Prostate gland (tissue), 2 donors: Measurements from ENCODE around the gene SERTAD1. TPM values are rescaled to one million over a fixed set of nuclear protein-coding genes. Genes with fewer than 3 reads are reported as not detected.

ENCODE experiments used
- DNase-seq: peaks from one replicate; pipeline ENCODE4 v3.0.0-alpha.2; 2019; ENCODE audit warnings: low spot score
- H3K27ac ChIP-seq, 2 donors: fragments of 200-600 bp; sonication (generic); 2 replicates each; pipeline ENCODE4 v1.5.1; 2017 to 2019
- H3K27me3 ChIP-seq: fragments of 200-600 bp; sonication (generic); replicated peaks from 2 replicates; pipeline ENCODE4 v1.5.1; 2019; ENCODE audit not compliant: insufficient read depth
- H3K36me3 ChIP-seq, 2 donors: fragments of 200-600 bp; sonication (generic); 1 replicate in 1 of 2; 2 replicates in 1 of 2; pipeline versions ENCODE4 v1.5.1 to v1.8.1; 2017 to 2019
- H3K4me1 ChIP-seq: fragments of 200-600 bp; sonication (generic); replicated peaks from 2 replicates; pipeline ENCODE4 v1.5.1; 2019
- H3K4me3 ChIP-seq, 2 donors: fragments of 200-600 bp; sonication (generic); 2 replicates each; pipeline ENCODE4 v1.5.1; 2017 to 2019
- H3K9me3 ChIP-seq: fragments of 200-600 bp; sonication (generic); 2 replicates; pipeline ENCODE4 v1.5.1; 2017
- POLR2A ChIP-seq: fragments of 450-650 bp; IDR thresholded peaks from one replicate; pipeline ENCODE4 v1.6.1; 2016; ENCODE audit warnings: antibody characterized with exemption, mild to moderate bottlenecking
- POLR2AphosphoS5 ChIP-seq: sonication (generic); formaldehyde crosslinking; IDR thresholded peaks from one replicate; pipeline ENCODE4 v1.6.1; 2017; ENCODE audit warnings: antibody characterized with exemption
- WGBS: methylation state at CpG from one replicate; pipeline ENCODE4 v1.1.5; 2018; 5-methylcytosine and 5-hydroxymethylcytosine counted together
- intact Hi-C: fragments of 100-400 bp; cut with DNase I; formaldehyde crosslinking; loops from one replicate; pipeline ENCODE4 v1.14.2; 2022
- total RNA-seq, 2 donors: library from RNA; depleted of rRNA; stranded (reverse); fragments of >200 nt; gene quantifications; one replicate each; pipeline ENCODE4 v1.1.0, GENCODE V29; 2016
- TF ChIP-seq, protein P1 (sequence below), 4 experiments: fragments of 200-600 bp in 2 of 4; fragments of 450-650 bp in 2 of 4; sonication (generic) in 2 of 4; IDR thresholded peaks; 1 replicate in 3 of 4; 2 replicates in 1 of 4; pipeline ENCODE4 v1.5.1; 2016 to 2019; ENCODE audit warnings: antibody characterized with exemption in 4 of 4, mild to moderate bottlenecking in 2 of 4, moderate library complexity in 2 of 4

The SERTAD1 gene
- total RNA-seq, 2 donors from 2014 or later, result 15.9 to 19.5 TPM

DNA sequence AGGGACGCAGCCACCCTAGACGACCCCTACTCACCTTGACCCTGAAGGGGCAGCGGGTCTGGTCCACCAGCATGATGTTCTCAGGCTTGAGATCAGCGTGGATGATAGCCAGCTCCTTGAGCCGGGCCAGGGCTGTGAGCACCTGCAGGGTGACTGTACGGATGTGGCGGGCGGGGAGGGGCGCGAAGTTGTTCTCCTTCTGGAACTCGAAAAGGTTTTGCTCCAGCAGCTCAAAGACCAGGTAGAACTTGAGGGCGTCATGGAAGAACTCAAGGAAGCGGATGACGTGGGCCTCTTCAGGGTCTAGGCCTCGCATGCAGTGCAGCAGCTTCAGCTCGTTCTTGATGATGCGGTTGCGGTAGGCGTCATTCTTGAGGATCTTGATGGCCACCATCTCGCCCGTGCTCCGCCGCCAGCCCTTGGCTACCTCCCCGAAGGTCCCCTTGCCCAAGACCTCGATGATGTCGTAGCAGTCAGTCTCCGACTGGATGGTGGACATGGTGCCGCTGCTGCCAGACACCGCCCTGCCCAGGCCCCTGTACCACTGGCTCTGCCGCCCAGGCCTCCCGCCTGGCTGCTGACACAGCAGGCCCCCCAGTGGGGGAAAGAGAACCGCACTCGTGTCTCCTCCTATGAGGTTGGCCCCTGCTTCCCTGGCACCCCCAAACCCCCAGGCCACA, 36.2 kb downstream of the SERTAD1 start:
- Histone ChIP-seq H3K27ac (no peak overlapping the region), H3K27me3 (no peaks in the 10 kb centered on the region), H3K36me3 (no peaks in the 10 kb centered on the region), H3K4me3 (no peak overlapping the region), H3K9me3 (no peaks in the 10 kb centered on the region), H3K4me1 (no peaks in the 10 kb centered on the region)
- intact Hi-C loops, result no loop called here
- TF ChIP-seq POLR2AphosphoS5, result no peak
- TF ChIP-seq, protein P1, sequence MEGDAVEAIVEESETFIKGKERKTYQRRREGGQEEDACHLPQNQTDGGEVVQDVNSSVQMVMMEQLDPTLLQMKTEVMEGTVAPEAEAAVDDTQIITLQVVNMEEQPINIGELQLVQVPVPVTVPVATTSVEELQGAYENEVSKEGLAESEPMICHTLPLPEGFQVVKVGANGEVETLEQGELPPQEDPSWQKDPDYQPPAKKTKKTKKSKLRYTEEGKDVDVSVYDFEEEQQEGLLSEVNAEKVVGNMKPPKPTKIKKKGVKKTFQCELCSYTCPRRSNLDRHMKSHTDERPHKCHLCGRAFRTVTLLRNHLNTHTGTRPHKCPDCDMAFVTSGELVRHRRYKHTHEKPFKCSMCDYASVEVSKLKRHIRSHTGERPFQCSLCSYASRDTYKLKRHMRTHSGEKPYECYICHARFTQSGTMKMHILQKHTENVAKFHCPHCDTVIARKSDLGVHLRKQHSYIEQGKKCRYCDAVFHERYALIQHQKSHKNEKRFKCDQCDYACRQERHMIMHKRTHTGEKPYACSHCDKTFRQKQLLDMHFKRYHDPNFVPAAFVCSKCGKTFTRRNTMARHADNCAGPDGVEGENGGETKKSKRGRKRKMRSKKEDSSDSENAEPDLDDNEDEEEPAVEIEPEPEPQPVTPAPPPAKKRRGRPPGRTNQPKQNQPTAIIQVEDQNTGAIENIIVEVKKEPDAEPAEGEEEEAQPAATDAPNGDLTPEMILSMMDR (IDR thresholded peaks at IDR 0.05), result no peak
- TF ChIP-seq POLR2A, result no peak
- WGBS, result 97% methylated on average over 33 of the region's 33 CpGs
- DNase-seq, result no peak

DNA sequence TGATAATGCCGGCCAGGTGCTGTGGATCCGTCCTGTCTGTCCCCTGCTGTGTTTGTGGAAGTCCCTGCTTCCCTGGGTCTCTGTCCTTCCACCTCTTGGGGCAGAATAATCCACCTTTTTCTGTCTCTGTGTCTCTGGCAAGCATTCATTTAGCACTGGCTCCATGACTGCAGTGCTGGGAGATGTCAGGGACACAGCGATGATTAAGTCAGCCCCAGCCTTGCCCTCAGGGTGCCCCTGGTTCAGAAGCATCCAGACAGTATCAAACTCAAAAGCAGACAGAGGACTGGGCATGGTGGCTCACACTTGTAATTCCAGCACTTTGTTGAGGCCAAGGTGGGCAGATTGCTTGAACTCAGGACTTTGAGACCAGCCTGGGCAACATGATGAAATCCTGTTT, 37.3 kb downstream of the SERTAD1 start:
- DNase-seq, result no peak
- H3K27me3 ChIP-seq, result no peaks in the 10 kb centered on the region
- no peaks in the 10 kb centered on the region for H3K4me1 ChIP-seq
- H3K27ac ChIP-seq, result no peak overlapping the region
- TF ChIP-seq POLR2A (no peak), POLR2AphosphoS5 (no peak)
- TF ChIP-seq, protein P1 (IDR thresholded peaks at IDR 0.05), result no peak
- intact Hi-C loops, result no loop called here
- no peaks in the 10 kb centered on the region for H3K36me3 ChIP-seq
- no peak overlapping the region for H3K4me3 ChIP-seq
- no peaks in the 10 kb centered on the region for H3K9me3 ChIP-seq
- 75% methylated on average over 3 of the region's 3 CpGs for WGBS

DNA sequence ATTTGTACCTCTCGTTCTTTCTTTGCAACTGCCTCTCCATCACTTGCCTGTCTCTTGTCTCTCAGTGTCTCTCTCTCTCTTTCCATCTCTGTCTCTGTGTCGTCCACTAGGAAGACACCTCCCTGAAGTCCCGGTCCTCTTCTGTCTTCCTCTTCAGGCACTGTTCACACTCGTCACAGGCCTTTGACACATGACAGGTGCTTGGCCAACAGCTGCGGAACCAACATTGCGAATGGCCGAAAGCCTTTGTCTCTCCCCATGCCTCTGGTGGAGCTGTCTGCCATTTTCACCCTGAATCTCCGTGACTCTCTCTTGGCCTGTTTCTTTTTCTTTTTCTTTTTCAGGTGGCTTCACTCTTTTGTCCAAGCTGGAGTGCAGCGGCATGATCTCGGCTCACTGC, 38.6 kb downstream of the SERTAD1 start:
- H3K27ac ChIP-seq, result no peak overlapping the region
- 96% methylated on average over 10 of the region's 10 CpGs for WGBS
- intact Hi-C loops, result no loop called here
- H3K4me1 ChIP-seq, result no peaks in the 10 kb centered on the region
- no peaks in the 10 kb centered on the region for H3K27me3 ChIP-seq
- H3K36me3 ChIP-seq, result no peaks in the 10 kb centered on the region
- no peak for TF ChIP-seq POLR2AphosphoS5
- no peak for DNase-seq
- H3K4me3 ChIP-seq, result no peak overlapping the region
- H3K9me3 ChIP-seq, result no peaks in the 10 kb centered on the region

DNA sequence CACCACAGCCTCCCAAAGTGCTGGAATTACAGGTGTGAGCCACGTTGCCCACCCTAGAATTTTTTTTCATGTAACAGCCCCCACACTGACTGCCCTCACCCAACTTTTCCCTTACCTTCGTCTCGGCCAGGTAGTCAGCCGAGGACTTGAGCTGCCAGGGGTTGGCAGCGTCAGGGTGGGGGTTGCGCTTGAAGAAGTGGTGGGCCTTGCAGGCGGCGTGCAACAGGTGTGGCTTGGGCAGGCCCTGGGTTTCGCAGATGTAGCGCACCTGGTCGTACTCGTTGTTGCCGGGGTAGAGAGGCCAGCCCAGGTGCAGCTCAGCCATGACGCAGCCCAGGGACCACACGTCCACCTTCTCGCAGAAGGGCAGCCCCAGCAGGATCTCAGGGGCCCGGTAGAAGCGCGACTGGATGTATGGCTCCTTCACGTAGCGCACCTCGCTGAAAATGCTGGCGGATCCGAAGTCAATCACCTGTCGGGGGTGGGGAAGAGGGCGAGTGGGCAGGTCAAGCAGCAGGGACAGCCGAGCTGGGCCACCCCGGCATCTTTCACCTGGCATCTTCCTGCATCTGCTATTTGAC, 42.0 kb downstream of the SERTAD1 start:
- no peaks in the 10 kb centered on the region for H3K27me3 ChIP-seq
- intact Hi-C loops, result no loop called here
- TF ChIP-seq POLR2AphosphoS5 (no peak), POLR2A (no peak)
- TF ChIP-seq, protein P1 (IDR thresholded peaks at IDR 0.05), result no peak
- H3K4me1 ChIP-seq, result no peaks in the 10 kb centered on the region
- WGBS, result 80% methylated on average over 28 of the region's 28 CpGs
- no peaks in the 10 kb centered on the region for H3K36me3 ChIP-seq
- H3K27ac ChIP-seq, result no peak overlapping the region
- no peak overlapping the region for H3K4me3 ChIP-seq
- no peak for DNase-seq
- H3K9me3 ChIP-seq, result no peaks in the 10 kb centered on the region

DNA sequence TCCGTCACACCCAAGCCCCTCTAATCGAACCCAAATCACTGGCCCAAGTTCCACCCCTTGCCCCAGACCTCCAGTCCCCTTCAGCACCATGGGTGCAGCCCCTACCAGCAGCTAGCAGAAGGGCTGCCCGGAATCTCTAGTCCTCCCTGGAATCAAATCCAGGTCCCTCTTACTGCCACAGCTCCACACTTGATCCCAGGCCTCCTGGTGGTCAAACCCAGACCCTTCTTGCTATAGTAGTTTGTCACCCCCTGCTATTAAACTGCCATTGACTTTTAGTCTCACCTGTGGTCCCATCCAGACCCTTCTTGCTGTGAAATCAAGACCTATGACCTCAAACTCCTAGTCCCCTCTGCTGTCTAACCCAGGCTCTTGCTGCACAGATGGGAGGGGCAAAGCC, 44.5 kb downstream of the SERTAD1 start:
- no peak for DNase-seq
- TF ChIP-seq, protein P1 (IDR thresholded peaks at IDR 0.05), result no peak
- TF ChIP-seq POLR2A (no peak), POLR2AphosphoS5 (no peak)

More for the DNA sequence above, 44.5 kb downstream of the SERTAD1 start:
- intact Hi-C loops, result no loop called here
- Histone ChIP-seq H3K4me1 (no peaks in the 10 kb centered on the region), H3K9me3 (no peaks in the 10 kb centered on the region), H3K27ac (no peak overlapping the region), H3K27me3 (no peaks in the 10 kb centered on the region), H3K4me3 (no peak overlapping the region), H3K36me3 (peaks cover 0 to 4% of the 10 kb centered on the region in 2 donors)
- 81% methylated on average over 3 of the region's 3 CpGs for WGBS
